Stimulated activated CD8-positive, alpha-beta memory T cell treated with anti-CD3 and anti-CD28 coated beads, Interleukin-15, amount 100 ng/mL, for 1 hour (primary cell): ENCODE measurements around the gene YES1.
"Not testable (repeated sequence)": the region's sequence is repeated elsewhere in the genome, so short reads cannot be mapped to it uniquely, and the experiment has no call there.

Experiments used
- DNase-seq: peaks from one replicate; pipeline ENCODE4 v3.0.0-alpha.2; 2020; ENCODE audit warnings: low read depth

The YES1 gene

DNA sequence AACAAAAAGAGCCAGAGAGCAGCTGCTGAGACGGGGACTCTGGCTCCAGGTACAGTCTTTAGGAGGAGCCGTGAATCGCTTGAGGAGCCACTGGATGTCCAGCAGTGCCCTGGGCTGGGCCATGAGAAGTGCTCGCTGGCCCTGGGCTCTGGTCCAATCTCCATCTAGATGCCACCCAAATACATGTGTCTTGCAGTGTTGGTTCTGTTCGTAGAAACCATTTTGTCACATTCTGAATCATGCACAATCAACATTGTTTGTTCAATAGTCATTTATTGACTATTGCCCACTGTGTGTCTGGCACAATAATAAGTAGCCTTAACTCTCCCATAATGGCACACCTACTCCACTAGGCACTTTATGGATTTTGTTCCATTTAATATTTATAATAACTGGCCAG lies 128.5 kb downstream of the YES1 start:
- DNase-seq: no peak

- no peak for DNase-seq
These were observed 129.2 kb downstream of the YES1 start for GRCh38 chr18:682833-683232.

DNA sequence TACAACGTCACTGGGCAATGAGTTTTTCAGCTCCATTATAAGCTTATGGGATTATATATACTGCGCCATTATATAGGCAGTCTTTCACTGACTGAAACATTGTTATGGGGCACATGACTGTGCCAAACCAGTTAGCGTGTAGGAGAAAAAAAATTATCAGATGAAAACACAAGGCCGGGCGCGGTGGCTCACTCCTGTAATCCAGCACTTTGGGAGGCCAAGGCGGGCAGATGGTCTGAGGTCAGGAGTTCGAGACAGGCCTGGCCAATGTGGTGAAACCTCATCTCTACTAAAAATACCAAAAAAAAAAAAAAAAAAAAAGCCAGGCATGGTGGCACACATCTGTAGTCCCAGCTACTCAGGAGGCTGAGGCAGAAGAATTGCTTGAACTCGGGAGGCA lies 129.6 kb downstream of the YES1 start:
- DNase-seq: not testable (repeated sequence)

GRCh38 chr18:681985-682384 lies 130.1 kb downstream of the YES1 start:
- no peak for DNase-seq

DNA sequence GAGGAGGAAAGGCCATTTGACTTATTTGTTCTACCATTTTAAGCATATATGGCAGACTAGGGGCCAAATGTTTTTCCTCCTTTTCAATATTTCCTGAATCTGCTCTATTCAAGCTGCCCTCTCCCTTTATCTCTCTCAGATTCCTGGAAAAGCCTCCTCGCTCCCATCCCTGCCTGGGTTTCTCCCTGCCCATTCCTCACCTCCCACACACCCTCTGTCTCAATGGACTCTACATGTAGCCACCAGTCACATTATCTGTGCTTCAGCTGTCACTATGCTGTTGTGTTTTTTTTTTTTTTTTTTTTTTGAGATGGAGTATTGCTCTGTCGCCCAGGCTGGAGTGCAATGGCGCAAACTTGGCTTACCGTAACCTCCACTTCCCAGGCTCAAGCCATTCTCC lies 131.7 kb downstream of the YES1 start:
- no peak for DNase-seq

GRCh38 chr18:679516-679915 lies 132.5 kb downstream of the YES1 start:
- DNase-seq: no peak

- no peak for DNase-seq
These were observed 133.4 kb downstream of the YES1 start for GRCh38 chr18:678482-679182.

GRCh38 chr18:677951-678381 lies 134.1 kb downstream of the YES1 start:
- DNase-seq: no peak

DNA sequence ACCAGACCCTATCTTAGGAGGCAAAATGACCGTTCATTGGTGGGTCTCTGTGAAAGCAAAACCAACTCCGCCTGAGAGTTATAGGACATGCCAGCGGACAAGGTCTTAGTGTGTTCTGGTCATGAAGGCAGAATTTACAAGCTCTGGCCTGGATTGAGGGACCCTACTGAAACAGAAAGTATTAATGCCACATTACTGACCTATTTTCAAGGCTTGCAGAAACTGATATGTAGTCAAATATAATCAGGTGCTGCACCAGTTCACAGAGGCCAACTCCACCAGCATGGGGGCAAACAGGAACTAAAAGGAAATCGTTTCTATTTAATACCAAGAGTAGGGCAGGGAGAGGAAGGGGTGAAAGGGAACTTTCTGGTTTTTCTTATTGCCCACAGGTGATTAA lies 134.9 kb downstream of the YES1 start:
- DNase-seq: no peak

DNA sequence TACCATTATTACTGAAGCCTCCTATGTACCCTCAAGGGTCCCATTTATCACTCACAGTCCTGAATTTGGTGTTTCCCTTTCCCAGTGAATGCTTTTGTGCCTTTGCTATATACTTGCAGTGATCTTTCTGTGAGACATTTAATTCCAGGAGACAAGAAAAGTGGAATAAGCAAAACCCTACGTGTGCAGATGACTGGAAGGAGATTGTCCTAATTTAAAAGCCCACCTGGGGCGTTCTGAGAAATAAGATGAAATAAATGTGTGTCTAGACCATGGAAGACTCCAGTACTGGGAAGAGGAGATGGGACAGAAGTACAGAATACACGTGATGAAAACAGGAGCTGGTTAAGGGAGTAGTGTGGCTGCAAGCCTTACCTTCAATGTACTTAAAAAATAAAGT lies 135.3 kb downstream of the YES1 start:
- DNase-seq: no peak

DNA sequence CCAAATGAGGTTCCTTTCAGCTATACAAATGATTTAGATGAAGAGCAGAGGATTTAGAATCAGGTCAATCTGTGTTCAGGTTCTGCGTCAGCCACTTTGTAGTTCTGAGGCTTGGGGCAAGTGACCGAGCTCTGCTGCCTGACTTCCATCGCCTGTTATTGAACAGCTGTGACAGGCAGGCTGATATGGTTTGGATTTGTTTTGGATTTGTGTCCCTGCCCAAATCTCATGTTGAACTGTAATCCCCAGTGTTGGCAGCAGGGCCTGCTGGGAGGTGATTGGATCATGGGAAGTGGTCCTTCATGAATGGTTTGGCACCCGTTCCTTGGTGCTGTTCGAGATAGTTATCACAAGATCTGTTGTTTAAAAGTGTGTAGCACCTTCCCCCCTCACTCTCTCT lies 136.0 kb downstream of the YES1 start:
- no peak for DNase-seq

DNA sequence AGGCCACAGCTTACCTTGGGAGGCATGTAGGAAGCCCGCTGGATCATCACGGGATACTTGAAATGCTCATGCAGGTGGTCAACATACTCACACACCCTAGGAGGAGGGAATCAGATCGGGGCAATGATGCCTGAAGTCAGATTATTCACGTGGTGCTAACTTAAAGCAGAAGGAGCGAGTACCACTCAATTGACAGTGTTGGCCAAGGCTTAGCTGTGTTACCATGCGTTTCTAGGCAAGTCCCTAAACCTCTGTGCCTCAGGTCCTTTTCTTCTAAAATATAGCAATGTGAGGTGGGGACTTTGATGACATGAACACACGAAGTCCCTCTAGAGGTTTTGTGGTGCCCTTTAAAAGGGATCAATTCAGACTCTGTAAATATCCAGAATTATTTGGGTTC lies 136.7 kb downstream of the YES1 start:
- no peak for DNase-seq

- no peak for DNase-seq
These were observed 138.3 kb downstream of the YES1 start for GRCh38 chr18:673769-674168.

DNA sequence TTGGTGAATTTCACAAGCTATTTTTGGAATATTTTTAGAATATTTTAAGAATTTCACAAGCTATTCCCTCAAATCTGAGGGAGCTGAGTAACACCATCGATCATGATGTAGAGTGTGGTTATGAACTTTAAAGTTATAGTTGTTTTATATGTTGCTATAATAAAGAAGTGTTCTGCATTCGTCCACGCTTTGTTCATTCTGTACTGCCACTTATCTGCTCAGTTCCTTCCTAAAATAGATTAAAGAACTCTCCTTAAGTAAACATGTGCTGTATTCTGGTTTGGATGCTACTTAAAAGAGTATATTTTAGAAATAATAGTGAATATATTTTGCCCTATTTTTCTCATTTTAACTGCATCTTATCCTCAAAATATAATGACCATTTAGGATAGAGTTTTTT lies 138.7 kb downstream of the YES1 start:
- no peak for DNase-seq
